HG03460 (cell line): ENCODE measurements around the gene CENPN.

Experiments
- ATAC-seq: cut with Tn5 transposase; IDR thresholded peaks from one replicate; pipeline ENCODE4 v1.9.1; 2021; ENCODE audit not compliant: unreplicated experiment

CENPN gene

DNA sequence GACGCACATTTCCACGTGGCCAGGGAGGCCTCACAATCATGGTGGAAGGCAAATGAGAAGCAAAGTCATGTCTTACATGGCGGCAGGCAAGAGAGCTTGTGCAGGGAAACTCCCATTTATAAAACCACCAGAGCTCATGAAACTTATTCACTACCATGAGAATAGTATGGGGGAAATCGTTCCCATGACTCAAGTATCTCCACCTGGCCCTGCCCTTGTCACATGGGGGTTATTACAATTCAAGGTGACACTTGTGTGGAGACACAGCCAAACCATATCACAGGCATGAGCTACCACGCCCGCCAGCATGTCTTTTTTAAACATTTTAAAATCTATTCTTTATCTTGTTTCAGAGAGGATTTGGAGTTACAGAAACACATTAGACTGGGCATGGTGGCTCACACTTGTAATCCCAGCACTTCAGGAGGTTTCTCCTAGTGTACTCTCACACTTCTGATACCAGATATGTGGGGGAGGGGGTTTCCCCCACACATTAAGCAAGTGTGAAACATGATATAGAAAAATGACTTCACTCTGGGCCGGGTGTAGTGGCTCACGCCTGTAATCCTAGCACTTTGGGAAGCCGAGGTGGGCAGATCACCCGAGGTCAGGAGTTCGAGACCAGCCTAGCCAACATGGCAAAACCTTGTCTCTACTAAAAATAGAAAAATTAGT is 23.1 kb downstream of the CENPN start:
- ATAC-seq, result no peak

DNA sequence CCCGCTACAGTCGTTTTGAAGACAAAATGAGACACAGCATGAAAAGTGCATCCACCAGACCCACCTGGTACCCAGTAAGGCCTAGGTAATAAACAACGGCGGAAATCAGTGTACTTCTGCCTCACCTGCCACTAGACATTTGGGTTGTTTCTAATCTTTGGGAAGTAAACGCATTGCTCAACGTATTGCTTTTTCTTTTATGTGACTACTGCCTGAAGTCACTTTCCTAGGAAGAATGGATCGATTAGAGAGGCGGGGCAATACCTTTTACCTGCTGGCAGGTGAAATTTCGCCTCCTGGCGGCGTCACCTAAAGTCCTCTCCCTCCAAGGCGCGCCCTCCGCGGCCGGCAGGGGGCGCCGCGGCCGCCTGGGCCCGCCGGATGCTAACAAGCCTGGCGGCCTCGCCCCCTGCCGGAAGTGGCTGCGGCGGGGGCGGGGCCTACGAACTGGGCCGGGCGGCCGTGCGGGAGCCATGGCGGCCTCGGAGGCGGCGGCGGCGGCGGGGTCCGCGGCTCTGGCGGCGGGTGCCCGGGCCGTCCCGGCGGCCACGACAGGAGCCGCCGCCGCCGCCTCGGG is 28.5 kb downstream of the CENPN start, which contains the start of gene ATMIN:
TSS of gene ATMIN (plus strand) at position 445 of the 577 bp plus-strand sequence. CDS start at position 474, 29 bp downstream.
- peak; percentile 93 for ATAC-seq

DNA sequence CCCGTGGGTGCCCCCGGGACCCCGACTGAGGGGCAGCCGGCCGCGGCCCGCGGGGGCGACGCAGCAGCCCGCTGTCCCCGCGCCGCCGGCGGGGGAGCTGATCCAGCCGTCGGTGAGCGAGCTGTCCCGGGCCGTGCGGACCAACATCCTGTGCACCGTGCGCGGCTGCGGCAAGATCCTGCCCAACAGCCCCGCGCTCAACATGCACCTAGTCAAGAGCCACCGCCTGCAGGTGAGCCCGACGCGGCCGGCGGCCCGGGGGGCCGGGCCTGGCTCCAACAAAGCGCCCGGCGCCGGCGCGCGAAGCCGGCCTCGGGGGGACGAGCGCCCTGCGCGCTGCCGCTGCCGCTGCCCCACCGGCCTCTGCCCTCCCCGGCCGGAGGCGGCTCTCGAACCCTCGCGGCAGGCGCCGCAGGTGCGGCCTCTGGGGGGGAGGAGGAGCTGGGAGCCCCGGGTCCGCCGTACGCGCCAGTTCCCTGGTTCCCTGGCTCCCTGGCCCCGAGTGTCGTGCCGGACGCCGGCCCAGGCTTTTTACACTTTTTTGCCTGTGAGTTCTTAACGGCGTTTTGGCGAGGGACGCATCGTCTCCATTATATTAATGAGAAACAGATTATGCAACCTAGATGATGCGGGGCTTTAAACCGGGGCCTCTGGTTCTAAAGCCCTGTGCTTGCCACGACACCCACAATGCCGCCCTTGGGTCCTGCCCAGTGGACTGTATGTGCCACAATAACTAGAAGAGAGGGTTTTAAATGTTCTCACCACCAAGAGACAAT is 29.1 kb downstream of the CENPN start:
- ATAC-seq, result peak; percentile 53

DNA sequence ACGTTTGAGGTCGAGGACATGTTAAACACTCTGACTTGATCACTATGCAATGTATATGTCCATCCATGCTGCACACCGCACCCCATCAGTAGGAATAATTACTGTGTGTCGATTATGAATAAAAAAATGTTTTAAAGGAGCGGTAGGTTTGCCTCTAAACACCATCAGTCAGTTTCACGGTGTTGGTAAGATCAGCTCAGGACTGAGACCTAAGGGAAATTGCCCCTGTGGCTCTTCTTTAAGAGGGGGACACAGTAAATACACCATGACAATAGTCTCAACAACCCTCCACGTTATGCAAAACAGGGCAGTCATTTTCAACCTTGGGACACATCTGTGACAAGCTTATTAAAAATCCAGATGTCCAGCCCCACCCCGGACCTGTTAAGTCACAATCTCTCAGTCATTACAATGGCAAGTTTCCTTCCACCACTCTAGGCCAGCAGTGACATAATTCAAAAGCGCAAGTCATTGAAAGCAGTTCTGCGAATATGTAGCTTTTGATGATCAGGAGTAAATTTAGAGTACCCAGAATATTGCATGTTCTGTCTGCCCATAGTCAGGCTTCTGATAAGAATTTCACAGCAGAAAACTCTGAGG is 29.8 kb downstream of the CENPN start:
- ATAC-seq, result no peak

DNA sequence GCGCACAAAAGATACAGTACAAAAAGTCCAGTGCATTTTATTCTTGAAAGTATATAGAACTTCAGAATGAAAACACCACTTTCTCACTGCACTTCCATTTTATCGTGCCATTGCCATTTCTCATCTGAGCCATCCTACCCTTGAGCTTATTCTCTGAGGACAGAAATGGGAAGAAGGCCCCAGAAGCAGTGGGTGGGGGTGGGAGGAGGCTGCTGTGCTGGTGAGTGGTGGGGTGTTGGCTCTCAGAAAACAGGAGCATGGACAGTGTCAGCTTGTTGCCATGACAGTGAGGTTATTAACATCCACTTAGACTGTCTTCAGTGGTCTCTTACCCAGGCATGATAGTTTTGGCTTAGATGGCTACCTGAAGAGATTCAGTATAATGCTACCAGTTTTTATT is 33.1 kb downstream of the CENPN start:
- ATAC-seq, result no peak

DNA sequence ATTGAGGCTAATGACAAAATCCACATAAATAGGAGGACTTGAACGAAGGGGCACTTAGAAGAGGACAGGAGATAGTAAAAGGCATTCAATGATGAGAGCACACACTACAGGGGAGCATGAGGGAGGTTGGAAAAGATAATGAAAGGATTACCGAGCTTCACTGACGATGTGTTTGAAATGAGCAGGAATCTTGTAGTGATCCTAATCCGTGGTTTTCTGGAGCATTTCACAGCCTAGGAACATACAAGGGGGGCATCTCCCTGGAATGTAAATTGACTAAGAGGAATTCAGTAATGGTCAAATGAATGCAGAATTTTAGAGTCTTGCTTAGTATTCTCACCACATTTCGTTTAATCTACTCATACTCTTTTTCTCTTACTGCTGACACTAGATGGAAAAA is 33.8 kb downstream of the CENPN start:
- ATAC-seq, result no peak

DNA sequence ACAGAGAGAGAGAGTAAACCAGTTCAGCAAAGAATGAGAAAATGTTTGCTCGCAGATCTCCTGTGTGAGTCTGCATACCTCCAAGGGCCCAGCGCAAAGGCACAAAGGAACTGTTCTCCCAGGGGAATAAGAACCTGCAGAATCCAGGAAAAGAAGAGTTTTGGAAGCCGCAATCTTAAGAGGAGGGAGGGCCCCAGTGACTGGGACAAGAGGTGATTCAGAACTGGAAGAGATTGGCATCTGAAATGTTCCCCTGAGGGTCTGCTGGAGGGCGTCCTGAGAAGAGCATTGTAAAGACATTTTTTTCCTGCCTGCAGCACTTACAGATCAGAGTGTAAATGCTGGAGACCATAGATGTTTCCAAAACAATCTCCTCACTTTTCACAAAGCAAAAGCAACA is 34.7 kb downstream of the CENPN start:
- no peak for ATAC-seq

DNA sequence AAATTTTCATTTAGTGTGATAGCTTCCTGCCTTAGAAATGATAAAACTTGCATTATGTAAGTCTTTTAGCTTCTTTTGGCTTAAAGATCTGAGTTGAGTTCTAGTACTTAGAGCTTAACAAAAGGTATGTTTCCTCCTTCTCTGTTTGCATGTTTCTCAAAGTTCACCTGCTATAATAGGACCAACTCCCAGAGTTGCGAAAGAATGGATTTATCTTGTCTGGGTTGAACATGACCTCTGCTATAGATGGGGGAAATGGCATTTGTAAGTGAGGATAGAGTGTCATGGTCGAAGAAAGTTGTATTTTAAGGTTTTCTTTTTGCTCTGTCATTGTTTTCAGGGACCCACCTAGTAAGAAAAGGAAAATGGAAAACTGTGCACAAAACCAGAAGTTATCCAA is 35.8 kb downstream of the CENPN start:
- ATAC-seq, result no peak

DNA sequence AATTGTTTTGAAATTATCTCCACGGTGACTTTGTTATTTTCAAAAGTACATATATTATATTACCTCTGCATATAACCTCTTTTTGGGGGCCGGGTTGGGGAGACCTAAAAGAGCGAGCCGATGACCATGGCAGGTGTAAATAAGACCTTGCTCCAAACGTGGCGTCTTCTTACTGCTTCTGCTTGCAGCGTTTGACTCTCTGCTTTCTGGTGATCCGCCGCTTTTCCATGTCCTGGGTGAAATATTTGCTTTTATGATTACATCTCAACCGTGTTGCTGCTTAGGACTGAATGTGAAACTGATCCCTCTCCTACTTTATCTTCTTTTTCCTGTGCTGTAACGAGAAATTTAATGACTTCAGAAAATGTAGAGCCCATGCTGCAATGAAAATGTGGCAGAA is 46.7 kb downstream of the CENPN start:
- no peak for ATAC-seq

DNA sequence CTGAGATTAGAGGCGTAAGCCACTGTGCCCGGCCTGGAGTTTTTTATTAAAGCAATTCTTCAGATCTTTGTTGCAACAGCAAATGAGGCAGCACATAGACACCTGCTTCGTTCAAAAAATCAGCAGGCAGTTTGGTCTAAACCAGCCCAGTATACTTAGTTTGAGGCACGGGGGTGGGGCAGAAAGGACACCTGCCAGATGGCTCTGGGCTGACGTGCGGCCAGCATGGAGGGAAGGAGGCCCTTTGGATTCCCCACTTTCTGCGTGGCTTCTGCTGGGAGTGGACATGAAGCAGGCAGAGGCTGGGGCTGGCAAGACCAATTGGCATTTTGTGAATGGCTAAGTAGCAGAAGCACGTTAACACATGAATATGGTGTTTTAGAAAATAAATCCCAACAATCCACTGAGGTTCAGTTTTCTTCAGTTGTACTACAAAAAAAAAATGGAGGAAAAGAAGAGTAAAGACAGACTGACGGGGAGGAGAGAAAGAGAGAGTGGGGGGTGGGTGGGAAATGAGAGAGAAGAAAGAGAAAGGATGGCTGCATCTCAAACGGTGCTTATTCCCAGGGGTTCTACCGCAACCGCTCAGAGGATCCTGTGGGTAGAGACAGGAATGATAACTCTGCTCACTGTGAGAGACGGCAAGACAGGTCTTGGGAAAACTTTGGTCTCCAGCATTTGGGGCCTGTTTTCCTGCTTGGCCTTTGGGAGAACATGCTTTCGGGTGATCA is 53.7 kb downstream of the CENPN start:
- no peak for ATAC-seq

DNA sequence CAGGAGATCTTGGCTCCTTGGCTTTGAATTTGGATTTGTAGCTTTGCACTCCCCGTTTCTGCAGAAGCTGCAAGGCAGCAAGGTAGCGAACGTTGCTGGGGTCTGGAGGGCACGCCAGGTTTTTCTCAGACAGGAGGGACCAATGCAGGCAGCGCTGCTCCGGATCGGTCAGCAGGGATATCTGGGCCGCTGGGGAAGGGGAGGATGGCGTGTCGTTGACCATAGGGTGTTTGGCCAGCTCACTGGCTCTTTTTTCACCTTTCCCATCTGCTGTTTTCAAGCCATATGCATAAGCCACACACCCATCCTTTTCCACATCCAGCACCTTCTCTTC is 54.3 kb downstream of the CENPN start:
- no peak for ATAC-seq

DNA sequence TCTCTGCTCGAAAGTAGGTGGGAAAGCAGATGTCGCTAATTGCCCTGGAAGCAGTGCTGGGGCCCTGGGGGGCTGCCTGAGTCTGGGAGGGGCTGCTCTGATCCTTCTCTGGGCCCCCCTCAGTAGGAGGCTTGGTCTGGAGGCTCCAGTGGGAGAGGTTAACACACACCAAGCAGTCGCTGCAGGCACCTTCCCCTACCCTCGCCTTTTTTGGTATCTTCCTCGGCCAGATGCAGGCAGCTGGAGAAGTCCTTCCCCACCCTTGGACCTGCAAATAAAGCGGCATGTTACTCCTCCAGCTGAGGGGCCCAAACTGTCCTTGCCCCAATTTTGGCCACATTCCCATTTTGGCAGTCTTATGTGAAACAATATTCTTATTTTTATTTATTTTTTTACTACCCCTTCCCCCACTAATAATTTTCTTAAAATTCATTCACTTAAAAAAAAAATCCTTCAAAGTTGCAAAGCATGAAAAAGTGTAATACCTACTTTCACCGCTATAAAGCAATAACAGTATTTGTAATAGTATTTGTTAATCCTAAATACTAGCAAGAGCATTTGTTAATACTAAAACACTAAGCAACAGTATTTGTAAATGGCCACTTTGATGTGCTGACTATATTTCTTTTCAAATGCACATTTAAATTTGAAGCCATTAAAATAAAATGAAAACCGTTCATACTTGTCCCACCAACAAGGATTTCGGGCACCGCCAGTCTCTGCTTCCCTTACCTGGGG is 55.0 kb downstream of the CENPN start:
- ATAC-seq, result no peak

DNA sequence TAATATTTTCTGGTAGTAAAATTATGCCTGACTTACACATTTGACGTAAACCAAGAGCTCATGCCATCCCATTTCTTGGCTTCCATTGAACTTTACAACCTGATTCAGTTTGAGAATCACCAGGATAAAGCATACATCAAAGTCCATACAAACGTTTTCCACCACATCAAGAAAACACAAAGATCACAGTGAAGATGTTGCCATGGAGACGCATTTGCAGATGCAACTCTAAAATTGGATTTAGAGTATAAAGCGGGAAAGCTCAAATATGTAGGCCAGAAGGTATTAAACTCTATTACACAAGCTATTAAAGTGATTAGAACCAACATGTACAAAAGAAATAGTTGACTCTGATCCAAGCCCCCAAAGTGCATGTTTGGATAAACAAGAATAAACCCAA is 59.7 kb downstream of the CENPN start:
- ATAC-seq, result no peak

DNA sequence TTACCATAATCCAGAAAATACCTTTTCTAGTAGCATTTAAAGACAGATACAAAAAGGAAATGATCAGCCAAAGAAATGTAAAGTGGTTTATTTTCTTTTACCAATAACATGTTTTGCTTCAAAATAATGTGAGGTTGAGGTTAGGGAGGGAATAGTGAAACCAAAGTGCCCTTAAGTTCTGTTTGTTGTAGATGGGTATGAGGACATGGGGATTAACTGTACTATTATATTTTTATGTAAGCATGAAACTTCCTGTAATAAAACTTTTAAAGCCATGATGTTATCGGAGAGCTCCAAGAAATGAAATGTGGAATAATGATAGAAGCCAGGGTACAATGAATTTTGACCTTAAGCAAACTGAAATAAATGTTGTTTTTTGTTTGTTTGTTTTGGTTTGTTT is 60.2 kb downstream of the CENPN start:
- no peak for ATAC-seq

DNA sequence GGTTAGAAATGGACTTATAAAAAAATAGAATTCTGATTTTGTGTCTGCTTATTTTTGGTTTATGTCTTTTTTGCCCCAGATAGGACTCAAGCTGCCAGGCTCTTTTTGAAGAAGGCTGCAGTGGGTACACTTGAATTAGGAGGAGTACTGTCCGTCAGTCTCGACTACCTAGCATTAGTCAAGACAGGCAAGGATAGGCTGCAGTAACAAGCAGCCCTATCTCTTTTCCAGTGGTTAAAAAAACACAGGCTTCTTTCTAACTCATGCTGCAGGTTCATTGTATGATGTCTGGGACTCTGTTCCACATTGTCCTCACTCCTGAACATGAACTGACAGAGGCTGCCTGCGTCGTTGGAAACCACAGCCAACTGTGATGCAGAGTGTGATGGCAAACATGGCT is 62.0 kb downstream of the CENPN start:
- ATAC-seq, result no peak

DNA sequence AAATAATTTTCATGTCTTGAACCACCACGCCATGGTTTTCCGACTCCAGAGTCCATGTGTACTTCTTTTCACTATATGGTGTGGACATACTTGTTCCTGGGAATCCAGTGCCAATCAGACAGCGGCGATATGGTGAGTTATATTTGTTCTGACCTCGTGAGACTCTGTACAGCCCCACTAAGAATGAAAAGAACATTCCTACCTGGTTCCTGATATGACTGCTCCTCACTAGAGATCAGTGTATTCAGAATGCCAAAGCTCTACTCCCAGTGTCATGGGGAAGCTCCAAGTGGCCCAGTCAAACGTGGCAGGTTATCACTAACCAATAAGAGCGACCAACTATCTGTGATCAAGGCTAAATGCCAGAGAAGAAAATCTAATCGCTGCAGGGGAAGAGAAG is 64.0 kb downstream of the CENPN start:
- ATAC-seq, result no peak

DNA sequence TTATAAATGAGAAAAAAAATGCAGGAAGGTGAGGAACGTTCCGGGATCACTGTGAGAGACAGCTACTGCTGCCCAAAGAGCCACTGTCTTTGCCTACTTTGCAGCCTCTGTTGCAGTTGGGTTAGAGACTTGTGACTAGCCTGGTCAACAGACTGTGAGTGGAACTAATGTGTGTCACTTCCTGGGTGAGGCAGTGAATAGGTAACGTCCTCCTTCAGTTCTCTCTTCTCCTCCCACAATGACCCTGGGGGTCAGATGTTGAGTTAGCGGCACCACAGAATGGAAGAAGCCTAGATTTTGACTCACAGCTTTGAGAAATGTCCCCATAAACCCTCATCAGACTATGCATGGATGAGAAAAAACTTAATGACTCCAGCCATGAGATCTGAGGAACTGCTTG is 64.8 kb downstream of the CENPN start:
- no peak for ATAC-seq

DNA sequence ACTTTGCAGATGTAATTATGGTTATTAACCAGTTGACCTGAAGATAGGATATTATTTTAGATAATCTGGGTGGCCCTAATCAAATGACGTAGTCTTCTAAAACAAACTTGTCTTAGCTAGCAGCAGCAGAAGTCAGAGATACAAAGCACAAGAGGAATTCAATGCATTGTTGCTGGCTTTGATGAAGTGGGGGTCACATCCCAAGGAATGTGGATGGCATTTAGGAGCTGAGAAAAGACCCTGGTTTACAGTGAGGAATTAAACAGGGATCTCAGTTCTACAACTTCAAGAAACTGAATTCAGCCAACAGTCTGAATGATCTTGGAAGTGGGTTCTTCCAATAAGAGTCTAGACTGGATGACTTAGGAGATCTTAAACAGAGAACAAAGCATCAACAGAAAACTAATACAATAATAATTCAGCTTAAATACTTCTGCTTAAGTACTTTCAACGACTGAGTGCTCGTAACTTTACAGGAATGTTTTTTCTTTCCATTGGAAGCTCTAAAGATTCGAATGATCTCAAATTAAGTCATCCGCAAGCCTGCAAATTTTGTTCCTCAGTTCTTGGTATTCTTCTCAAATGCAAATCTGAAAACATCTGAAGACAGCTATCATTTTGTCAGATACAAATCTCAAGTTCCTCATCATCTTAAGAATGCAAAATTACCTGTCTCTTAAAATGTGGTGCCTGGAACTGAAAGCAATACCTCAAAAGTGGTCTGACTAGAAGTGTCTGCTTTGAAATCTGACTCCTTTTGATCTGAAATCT is 66.7 kb downstream of the CENPN start:
- ATAC-seq, result no peak

DNA sequence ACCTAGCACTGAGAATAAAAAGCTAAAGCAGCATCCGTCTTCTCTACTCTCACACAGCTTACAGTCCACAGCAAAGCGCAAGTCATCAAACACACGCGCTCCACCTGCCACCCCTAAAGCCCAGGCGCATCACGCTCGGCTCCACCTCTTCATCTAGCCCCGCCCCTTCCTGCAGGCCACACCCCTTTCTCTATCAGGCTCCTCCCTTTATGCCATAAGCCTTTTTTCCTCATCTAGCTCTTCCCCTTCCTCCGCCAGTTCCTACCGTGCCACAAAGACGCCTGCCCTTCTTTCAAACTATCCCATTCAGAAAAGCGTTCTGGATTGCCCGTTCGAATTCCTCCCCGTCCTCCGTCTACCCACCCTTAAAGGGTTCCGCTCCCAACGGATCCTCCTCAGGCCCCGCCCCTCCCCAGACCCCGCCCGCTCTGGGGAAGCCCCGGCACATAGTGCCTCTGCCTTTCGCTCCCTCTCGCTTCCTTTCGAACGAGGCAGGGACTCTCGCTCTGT is 69.6 kb downstream of the CENPN start:
- peak; percentile 85 for ATAC-seq
